HFF-Myc (cell line): ENCODE measurements around the gene DDX27.

Source experiments
- DNase-seq: peaks from one replicate; pipeline ENCODE4 v3.0.0-alpha.2; 2011; ENCODE audit warnings: low read depth; ENCODE audit errors: extremely low read depth
- H3K4me3 ChIP-seq: replicated peaks from 2 replicates; pipeline ENCODE4 v1.5.1; 2011; ENCODE audit warnings: low read depth, mild to moderate bottlenecking, control low read depth, low read length
- CTCF ChIP-seq: IDR thresholded peaks from 2 replicates; pipeline ENCODE4 v1.5.1; 2012; ENCODE audit warnings: mild to moderate bottlenecking, low read depth, low read length, control low read depth; ENCODE audit errors: missing control alignments

DDX27 gene

DNA sequence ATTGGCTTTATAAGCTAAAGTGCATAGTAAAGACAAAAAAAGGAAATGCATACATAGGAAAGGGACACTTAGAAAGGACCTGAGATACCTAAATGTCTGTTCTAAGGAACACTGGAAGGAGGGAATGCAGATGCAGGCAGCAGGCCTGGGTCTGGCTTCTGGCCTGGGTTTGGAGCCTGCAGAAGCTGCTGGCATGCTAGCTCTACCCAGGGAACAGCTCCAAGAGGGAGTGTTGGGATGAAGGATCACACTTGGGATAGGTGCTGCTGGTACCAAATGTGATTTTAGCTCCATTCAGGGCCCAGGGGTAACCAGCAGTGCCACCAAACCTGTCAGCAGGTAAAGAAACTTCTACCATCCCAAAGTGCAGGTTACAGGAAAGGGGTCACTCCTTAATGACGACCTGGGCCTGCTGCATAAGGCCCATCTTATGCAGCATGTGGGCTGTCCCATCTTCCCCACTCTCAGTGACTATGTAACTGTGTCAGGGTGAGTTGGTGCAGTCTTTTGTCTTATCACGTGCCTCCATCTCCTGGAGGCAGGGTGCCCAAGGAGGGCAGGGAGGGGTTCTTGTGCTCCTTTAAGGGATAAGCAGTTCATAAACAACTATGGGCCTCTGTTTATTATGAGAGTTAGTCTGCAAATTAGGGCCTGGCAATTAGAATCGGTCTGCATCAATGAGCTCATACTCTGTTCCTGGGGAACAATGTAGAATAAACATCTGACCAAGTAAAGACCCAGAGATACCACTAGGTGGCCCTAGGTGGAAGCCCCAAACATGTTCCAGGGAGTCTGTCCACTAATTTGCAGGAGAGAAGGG lies 26.9 kb downstream of the DDX27 start:
- DNase-seq = peak; percentile 26
- H3K4me3 ChIP-seq = no peak overlapping the region
- peak; percentile 69 for TF ChIP-seq CTCF

- no peak for TF ChIP-seq CTCF
- DNase-seq = no peak
These were observed 28.0 kb downstream of the DDX27 start for GRCh38 chr20:49247169-49247723.

DNA sequence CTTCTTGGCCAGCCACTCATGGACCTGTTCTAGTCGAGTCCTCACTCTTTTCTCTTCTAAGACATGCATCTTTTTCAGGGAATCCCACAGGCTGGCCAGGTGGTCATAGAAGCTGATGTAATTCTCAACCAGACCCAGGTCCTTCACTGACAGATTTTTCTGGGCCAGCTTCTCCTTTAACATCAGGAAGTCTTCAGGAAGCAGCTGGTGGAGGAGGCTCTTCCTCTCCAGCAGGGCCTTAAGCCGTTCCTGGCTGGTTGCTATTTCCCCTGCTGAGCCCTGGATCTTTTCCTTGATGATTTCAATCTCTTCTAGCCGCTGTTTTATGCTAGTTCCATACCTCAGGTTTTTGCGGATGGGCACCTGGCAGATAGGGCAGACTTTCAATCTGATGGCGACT lies 28.6 kb downstream of the DDX27 start:
- DNase-seq = no peak
- TF ChIP-seq CTCF = no peak
- no peak overlapping the region for H3K4me3 ChIP-seq

More at GRCh38 chr20:49247169-49247723, 28.0 kb downstream of the DDX27 start:
- no peak overlapping the region for H3K4me3 ChIP-seq

DNA sequence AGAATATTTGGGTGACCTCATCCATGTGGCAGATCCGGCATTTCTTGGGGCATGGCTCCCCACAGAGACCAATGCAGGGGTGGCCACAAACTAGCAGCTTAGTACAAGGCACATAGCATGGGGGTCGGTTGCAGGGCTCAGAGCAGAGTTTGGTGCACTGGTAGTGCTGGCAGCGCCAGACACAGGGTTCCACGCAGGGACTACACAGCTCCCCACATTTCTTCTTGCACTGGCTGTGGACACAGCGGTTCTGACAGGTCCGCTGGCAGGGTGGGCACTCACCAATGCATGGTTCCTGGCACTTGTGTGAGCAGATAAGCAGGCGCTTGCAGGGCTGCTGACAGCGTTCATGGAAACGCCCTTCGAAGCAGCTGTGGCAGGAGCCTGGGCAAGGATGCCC lies 29.1 kb downstream of the DDX27 start:
- H3K4me3 ChIP-seq = no peak overlapping the region
- no peak for DNase-seq
- TF ChIP-seq CTCF = no peak

DNA sequence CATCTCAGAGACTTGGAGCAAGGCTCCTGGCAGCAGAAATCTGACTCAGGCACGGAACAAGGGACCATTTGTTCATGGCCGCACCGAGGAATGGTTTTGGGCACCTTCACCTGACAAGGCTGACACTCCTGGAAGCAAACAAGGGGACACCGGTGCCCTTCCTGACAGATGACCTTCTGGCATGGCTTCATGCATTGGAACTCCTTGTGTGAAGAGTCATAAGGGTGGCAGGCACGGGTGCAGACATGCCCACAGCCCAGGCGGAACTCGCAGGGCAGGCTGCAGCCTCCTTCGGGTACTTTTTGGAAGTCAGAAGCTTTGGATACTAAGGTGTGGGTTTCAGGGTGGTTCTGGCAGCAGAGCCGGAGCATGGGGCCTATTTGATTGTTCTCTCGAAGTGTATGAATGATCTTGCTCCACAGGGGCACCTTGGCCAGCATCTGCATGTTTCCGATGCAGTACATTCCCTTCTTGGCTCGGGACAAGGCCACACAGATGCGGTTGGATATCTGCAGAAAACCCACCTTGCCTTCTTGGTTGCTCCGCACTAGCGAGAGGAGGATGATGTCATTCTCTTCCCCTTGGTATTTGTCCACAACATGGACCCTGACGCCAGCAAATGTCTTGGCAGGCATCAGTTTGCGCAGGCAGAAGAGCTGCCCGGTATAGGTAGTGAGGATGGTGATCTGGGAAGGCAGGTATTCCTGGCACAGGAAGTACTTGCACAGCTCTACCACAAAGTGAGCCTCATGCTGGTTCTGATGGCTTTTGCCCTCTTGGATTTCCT lies 29.9 kb downstream of the DDX27 start:
- no peak overlapping the region for H3K4me3 ChIP-seq
- TF ChIP-seq CTCF = no peak
- DNase-seq = no peak

DNA sequence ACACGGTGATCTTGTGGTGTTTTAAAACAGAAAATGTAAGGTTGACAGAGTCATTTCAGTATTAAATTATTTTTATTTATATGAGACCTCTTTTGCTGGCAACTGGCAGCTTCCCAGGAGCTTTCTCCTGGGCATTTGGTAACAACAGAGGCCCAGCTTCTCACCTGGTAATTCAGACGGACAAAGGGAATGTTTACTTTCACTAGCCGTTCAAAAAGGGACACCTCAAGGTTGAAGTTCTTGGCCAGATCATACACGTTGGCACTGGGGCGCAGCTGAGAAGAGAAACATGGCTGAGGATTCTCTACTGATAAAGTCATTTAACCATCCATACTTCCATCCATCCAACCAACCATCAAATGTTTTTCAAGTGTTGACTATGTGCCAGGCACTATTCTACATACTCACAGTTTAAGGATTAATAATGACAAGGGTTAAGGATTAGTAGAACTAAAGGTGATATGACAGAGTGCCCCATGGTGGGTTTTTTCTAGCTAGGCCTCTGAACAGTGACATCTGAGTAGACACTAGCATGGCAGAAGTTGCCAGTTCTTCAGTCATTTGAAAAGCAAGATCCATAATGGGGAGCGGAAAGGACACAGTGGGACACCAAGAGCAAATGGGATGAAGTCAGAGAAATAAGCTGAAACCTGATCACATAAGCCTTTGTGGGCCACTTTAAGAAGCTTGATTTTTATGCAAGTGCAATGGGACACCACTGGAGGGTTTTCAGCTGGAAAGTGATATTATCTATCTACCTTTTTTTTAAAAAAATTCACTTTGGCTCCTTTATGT lies 33.5 kb downstream of the DDX27 start:
- no peak overlapping the region for H3K4me3 ChIP-seq
- no peak for DNase-seq
- no peak for TF ChIP-seq CTCF
